HG03196 (cell line): Measurements from ENCODE around the gene B4GALT3.
"Not testable (repeated sequence)": the region's sequence is repeated elsewhere in the genome, so short reads cannot be mapped to it uniquely, and the experiment has no call there.

Experiments
- ATAC-seq: cut with Tn5 transposase; IDR thresholded peaks from one replicate; pipeline ENCODE4 v1.9.1; 2021; ENCODE audit not compliant: unreplicated experiment

B4GALT3 gene

GRCh38 chr1:161177112-161177935, at the start of gene B4GALT3:
TSS of gene B4GALT3 (minus strand) at chr1:161177507. CDS start at chr1:161176060, 1,447 bp downstream.
- peak; percentile 62 for ATAC-seq

GRCh38 chr1:161226759-161227158, 49.5 kb upstream of the B4GALT3 start:
- no peak for ATAC-seq

- ATAC-seq = no peak
Observed at GRCh38 chr1:161226320-161226711, 49.0 kb upstream of the B4GALT3 start.

GRCh38 chr1:161225534-161226319, 48.4 kb upstream of the B4GALT3 start, which contains the start of gene TOMM40L:
TSS of gene TOMM40L (plus strand) at chr1:161226060. CDS start at chr1:161226490, 430 bp downstream.
- peak; percentile 84 for ATAC-seq

- no peak for ATAC-seq
Observed at GRCh38 chr1:161225178-161225533, 47.8 kb upstream of the B4GALT3 start.

- not testable (repeated sequence) for ATAC-seq
Observed at GRCh38 chr1:161224695-161225087, 47.4 kb upstream of the B4GALT3 start.

GRCh38 chr1:161223805-161224694, 46.7 kb upstream of the B4GALT3 start:
- ATAC-seq = no peak

- no peak for ATAC-seq
Observed at GRCh38 chr1:161222175-161223019, 45.1 kb upstream of the B4GALT3 start.

GRCh38 chr1:161220002-161220401, 42.7 kb upstream of the B4GALT3 start:
- ATAC-seq = no peak

- no peak for ATAC-seq
Observed at GRCh38 chr1:161219078-161219892, 42.0 kb upstream of the B4GALT3 start.

- ATAC-seq = no peak
Observed at GRCh38 chr1:161218301-161219077, 41.2 kb upstream of the B4GALT3 start.

GRCh38 chr1:161217831-161218230, 40.5 kb upstream of the B4GALT3 start:
- ATAC-seq = no peak

- peak; percentile 90 for ATAC-seq
Observed at GRCh38 chr1:161216945-161217712, 39.8 kb upstream of the B4GALT3 start.

GRCh38 chr1:161215076-161215475, 37.8 kb upstream of the B4GALT3 start, which contains the start of gene FCER1G:
TSS of gene FCER1G (plus strand) at chr1:161215295. CDS start at chr1:161215322, 27 bp downstream.
- no peak for ATAC-seq

GRCh38 chr1:161214369-161214768, 37.1 kb upstream of the B4GALT3 start:
- ATAC-seq = no peak

GRCh38 chr1:161209790-161210409, 32.6 kb upstream of the B4GALT3 start:
- ATAC-seq = no peak

GRCh38 chr1:161207173-161207572, 29.9 kb upstream of the B4GALT3 start:
- no peak for ATAC-seq
